ENCODE measurements around the gene WDR70.
"Not testable (repeated sequence)": the region's sequence is repeated elsewhere in the genome, so short reads cannot be mapped to it uniquely, and the experiment has no call there.

The WDR70 gene

DNA sequence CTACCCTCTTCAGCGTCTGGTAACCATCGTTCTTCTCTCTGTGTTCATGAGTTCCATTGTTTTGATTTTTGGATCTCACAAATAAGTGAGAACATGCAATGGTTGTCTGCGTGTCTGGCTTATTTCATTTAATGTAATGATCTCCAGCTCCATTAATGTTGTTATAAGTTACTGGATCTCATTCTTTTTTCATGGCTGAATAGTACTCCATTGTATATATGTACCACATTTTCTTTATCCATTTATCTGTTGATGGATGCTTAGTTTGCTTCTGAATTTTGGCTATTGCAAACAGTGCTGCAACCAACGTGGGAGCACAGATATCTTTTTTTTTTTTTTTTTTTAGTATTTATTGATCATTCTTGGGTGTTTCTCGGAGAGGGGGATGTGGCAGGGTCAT, 139.2 kb downstream of the WDR70 start:
- not testable (repeated sequence) for DNase-seq

GRCh38 chr5:37519304-37519703, 140.2 kb downstream of the WDR70 start:
- no peak for DNase-seq

GRCh38 chr5:37519807-37520206, 140.7 kb downstream of the WDR70 start:
- DNase-seq: no peak

DNA sequence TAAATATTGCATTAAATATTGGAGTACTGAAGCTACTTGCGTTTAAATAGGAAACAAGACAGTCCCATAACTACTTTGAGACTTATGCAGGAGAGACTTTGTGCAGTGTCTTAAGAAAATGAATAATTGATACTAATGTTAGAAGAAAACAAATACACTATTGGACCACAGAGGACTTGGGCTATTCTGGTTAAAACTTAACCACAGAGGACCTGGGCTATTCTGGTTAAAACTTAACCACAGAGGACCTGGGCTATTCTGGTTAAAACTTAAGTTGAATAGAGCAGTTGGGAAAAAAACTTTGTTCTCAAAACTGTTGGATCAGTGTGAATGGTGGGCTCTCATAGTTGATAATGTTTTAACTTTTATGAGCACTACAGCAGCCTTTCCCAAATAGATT, 141.7 kb downstream of the WDR70 start:
- no peak for DNase-seq

DNA sequence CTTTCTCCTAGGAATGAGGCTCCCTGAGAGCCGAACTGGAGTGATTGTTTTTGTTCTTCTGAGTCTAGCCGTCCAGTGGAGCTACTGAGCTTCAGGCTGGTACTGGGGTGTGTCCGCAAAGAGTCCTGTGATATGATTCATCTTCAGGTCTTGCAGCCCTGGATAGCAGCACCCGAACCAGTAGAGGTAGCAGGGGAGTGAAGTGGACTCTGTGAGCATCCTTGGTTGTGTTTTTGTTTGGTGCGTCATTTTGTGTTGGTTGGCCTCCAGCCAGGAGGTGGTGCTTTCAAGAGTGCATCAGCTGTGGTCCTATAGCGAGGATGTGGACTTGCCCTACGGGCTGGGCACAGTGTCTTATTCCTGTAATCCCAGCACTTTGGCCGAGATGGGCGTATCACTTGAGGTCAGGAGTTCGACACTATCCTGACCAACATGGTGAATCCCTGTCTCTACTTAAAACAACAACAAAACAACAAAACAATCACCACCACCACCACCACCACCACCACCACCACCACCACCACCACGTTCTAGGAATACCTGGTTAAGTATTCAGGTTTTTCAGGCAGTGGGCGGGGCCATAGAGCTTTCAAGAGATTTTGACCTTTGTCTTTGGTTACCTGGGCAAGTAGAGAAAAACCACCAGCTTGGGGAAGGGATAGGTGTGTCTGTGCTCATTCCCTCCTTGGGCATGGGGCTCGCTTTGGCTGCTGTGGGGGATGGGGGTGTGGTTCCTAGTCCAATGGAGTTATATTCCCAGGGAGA, 154.0 kb downstream of the WDR70 start:
- no peak for DNase-seq

DNA sequence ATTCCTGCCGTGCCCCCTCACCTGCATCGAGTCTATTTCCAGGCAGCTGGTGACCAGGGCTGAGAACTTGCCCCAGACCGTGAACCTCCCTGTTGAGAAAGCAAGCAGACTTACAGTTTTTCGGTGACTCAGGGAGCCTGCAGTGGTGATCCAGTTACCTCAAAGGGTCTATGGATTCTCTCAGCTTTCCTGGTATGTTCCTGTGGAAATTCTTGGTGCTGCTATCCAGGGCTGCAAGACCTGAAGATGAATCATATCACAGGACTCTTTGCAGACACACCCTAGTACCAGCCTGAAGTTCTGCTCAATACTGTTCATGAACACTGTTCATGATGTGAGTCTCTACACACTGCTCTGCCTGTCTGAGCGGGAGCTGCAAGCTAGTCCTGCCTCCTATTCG, 154.7 kb downstream of the WDR70 start:
- peak; percentile 23 for DNase-seq

GRCh38 chr5:37539459-37539858, 160.3 kb downstream of the WDR70 start:
- DNase-seq: no peak

- no peak for DNase-seq
Measured at GRCh38 chr5:37543216-37543615, 164.1 kb downstream of the WDR70 start.

DNA sequence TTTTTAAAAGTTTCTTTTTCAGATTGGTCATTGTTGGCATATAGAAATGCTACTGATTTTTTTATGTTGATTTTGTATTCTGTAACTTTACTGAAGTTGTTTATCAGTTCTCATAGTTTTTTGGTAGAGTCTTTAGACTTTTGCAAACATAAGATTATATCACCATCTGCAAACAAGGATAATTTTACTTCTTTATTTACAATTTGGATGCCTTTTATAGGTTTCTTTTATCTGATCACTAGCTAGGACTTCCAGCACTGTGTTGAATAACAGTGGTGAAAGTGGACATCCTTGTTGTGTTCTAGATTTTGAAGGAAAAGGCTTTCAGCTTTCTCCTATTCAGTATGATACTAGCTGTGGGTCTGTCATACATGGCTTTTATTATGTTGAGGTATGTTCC, 170.3 kb downstream of the WDR70 start:
- no peak for DNase-seq

- no peak for DNase-seq
Measured at GRCh38 chr5:37552161-37552560, 173.0 kb downstream of the WDR70 start.

- peak; percentile 64 for DNase-seq
Measured at GRCh38 chr5:37552770-37553719, 173.9 kb downstream of the WDR70 start.

GRCh38 chr5:37553720-37554404, 174.7 kb downstream of the WDR70 start:
- DNase-seq: peak; percentile 40

DNA sequence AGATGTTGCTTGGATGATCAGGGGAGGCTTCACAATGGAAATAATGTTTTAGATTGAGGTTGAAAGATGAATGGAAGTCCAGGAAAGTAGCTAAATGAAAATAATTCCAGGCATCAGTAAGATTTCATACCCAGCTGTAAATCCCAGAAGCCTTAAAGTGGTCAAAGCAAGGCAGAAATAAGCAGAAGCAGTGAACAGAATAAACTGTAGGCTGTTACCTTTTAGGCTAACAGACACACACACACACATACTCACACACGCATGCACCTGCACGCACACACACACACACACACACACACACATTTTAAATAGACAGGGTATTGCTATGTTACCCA, 175.3 kb downstream of the WDR70 start:
- DNase-seq: no peak

DNA sequence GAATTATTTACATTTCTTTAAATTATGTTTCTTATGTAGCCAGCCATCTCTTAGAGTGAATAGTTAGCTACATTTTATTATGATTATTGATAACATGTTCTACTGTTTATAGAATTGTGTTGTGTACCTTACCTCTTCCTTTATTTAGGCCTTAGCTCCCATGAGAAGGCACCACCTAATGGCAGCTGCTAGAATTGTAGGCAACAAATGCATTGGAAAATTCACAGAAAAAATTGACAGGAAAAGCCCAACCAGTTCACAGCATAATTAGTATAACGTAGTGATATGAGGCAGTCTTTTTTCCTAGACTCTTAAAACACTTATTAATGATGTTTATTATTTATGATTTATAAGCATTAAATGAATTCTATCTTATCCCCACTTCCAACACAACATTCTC, 175.8 kb downstream of the WDR70 start:
- no peak for DNase-seq

DNA sequence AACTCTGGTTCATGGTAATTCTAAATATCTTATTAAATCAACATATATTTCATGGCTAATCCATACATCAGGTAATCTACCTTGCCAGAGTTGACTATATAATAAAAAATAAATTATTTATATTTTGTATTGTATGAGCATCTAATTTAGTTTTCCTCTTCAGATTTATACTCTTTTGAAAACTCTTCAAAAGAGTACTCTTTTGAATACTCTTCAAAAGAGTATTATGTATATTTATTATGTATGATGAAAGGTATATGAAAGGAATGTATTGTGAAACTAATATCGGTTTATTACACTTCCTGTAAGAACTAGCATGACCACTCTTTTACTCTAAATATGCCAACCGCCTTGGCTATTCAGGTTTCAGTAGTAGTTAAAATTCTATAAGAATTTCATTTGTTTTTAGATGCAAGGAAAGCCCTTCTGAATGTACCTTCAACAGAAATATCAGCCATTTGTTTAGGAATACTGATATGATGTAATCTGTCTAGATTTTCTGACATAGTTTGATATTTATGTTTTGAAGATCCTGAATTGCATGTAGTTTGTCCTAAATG, 178.7 kb downstream of the WDR70 start:
- DNase-seq: no peak

GRCh38 chr5:37565062-37565670, 186.0 kb downstream of the WDR70 start:
- DNase-seq: peak; percentile 25

DNA sequence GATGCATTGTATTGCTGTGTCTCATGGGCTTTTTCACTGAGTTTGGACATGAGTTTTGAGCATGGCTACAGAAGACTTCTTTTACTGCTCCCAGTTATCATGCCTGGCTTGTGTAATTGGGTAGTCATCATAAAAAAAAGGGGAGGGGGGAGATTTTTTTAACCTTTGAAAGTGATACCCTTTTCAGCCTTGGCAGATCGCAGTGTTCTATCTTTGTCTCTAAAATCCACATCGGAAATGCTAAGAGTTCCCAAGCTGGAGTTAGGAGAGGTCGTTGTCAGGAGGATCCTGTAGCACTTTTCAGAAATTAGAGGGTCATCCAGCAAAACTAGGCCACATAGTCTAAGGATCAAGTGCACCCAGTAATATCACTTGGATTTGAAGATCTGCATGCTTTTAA, 188.4 kb downstream of the WDR70 start:
- DNase-seq: no peak

DNA sequence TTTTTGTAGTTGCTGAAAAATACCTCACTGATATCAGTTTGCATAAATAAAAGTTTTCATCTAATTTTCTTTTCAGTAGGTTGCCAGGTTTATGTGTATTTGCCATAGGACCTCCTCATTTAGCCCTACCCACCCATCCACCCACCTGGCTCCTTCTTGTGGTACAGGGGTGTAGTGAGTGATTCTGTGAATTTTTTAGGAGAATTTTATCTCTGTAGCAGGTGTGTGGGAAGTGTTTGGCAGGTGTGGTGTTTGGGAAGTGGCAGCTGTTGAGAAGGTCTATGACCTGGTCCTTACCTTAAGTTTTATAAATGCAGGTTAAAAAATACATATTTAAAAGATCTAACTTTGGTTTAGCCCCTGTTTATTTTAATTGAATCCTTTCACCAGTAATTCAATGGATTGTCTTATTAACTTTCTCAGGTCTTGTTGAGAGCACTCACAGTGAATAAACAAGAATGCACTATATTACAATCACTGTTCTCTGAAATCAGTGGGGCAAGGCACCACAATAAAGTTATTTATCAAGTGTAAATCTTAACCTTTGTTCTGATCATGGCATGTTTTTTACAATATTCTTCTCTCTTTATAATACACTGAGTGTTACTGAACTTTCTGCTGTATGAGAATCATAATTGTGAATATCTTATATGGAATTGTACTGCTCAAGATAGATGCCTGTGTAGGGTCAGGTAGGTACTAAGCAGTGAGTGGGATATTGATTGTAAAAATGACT, 189.1 kb downstream of the WDR70 start:
- no peak for DNase-seq

DNA sequence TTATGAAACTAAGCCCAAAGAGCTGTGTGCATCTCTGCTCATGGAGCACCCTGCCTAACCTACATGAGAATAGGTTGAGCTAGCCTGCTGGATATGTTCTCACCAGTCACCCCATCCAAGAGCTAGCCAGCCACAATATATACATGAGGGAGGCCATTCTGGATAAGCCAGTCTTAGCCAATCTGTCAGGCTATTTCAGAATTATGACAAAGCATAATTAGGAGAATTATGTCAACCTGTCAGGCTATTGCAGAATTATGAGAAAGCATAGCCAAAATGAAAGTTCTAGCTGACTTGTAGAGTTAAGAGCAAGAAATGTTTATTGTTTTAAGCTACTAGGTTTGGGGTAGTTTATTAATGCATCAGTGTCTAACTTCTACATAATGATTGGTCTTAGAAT, 189.8 kb downstream of the WDR70 start:
- no peak for DNase-seq

DNA sequence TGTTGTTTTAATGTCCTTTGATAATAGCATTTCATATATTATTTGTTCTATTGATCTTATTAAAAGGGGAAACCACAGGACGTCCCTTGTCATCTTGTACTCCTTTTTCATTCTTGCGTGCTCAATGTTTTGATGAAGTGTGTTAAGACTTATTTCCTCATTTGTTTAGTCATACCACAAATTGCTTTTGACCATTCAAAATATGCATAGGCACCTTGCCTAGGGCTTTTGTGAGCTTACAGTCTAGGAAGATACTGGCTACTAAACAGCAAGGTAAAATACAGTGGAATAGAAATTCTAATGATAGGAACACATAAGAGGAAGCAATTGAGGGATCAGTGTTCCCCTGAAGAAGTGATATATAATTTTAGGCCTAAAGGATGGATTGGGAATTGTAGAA, 190.3 kb downstream of the WDR70 start:
- no peak for DNase-seq

GRCh38 chr5:37570597-37570996, 191.5 kb downstream of the WDR70 start:
- DNase-seq: no peak

DNA sequence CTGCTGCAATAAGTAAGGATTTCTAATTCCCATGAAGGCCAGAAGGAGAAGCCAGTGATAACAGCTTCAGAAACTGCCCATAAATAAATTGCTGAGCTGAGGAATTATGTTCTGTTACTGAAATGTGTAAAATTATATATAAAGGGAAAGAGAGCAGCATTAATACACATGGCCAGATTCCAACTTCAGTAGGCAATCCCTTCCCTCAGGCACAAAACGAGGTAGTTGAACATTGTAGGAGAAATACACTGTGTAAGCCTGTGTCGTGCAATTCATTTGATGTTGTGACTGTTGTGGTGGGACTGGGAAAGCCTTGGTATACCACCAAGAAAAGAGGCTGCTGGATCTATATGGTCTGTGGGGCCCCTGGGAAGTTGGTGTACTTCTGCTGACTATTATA, 192.9 kb downstream of the WDR70 start:
- DNase-seq: no peak

All from fibroblast of skin of scalp (primary cell).